HEK293T (cell line): ENCODE results near the gene MGAT4A.
A peak's percentile ranks its signal among the peaks of the same experiment; 100 is the strongest.

Source experiments
- CTCF ChIA-PET: fragments of 350-600 bp; formaldehyde crosslinking; extraction: SDS; loops from one replicate; lab custom pipeline; 2021; ENCODE audit warnings: antibody characterized with exemption, inconsistent platforms; lab: Yijun Ruan, JAX
- POLR2A ChIA-PET: fragments of 350-600 bp; formaldehyde crosslinking; extraction: SDS; loops from one replicate; lab custom pipeline; 2020; ENCODE audit warnings: antibody characterized with exemption, inconsistent platforms; lab: Yijun Ruan, JAX
- DNase-seq: peaks from one replicate; pipeline ENCODE4 v3.0.0; 2012; ENCODE audit warnings: mixed read lengths; ENCODE audit errors: extremely low spot score
- ARNT ChIP-seq: fragments of 450-650 bp; IDR thresholded peaks from 2 replicates; pipeline ENCODE4 v1.6.1; 2017; ENCODE audit warnings: mild to moderate bottlenecking
- BHLHE40 ChIP-seq: fragments of 450-650 bp; IDR thresholded peaks from 2 replicates; pipeline ENCODE4 v1.6.1; 2016; ENCODE audit warnings: mild to moderate bottlenecking, moderate library complexity, borderline replicate concordance
- CTBP1 ChIP-seq: fragments of 450-650 bp; IDR thresholded peaks from 2 replicates; pipeline ENCODE4 v1.6.1; 2016; ENCODE audit warnings: borderline replicate concordance
- ELF4 ChIP-seq: fragments of 450-650 bp; IDR thresholded peaks from 2 replicates; pipeline ENCODE4 v1.6.1; 2017; ENCODE audit warnings: antibody characterized with exemption
- FOXA1 ChIP-seq: fragments of 450-650 bp; IDR thresholded peaks from 2 replicates; pipeline ENCODE4 v1.6.1; 2016; ENCODE audit warnings: mild to moderate bottlenecking
- FOXK2 ChIP-seq: fragments of 450-650 bp; IDR thresholded peaks from 2 replicates; pipeline ENCODE4 v1.6.1; 2016; ENCODE audit warnings: mild to moderate bottlenecking
- FOXM1 ChIP-seq: fragments of 450-650 bp; IDR thresholded peaks from 2 replicates; pipeline ENCODE4 v1.6.1; 2017; ENCODE audit warnings: mild to moderate bottlenecking, borderline replicate concordance
- HDGF ChIP-seq: fragments of 450-650 bp; IDR thresholded peaks from 2 replicates; pipeline ENCODE4 v1.6.1; 2017; ENCODE audit warnings: antibody characterized with exemption, borderline replicate concordance
- L3MBTL2 ChIP-seq: fragments of 450-650 bp; conservative IDR thresholded peaks from 2 replicates; pipeline ENCODE4 v1.6.1; 2016; ENCODE audit warnings: mild to moderate bottlenecking
- LEF1 ChIP-seq: fragments of 450-650 bp; IDR thresholded peaks from 2 replicates; pipeline ENCODE4 v1.6.1; 2017; ENCODE audit warnings: mild to moderate bottlenecking, borderline replicate concordance
- NFRKB ChIP-seq: fragments of 450-650 bp; IDR thresholded peaks from 2 replicates; pipeline ENCODE4 v1.6.1; 2016; ENCODE audit warnings: mild to moderate bottlenecking, moderate library complexity
- SP1 ChIP-seq: fragments of 450-650 bp; IDR thresholded peaks from 2 replicates; pipeline ENCODE4 v1.6.1; 2017
- SUZ12 ChIP-seq: fragments of 450-650 bp; IDR thresholded peaks from 2 replicates; pipeline ENCODE4 v1.6.1; 2016; ENCODE audit warnings: mild to moderate bottlenecking
- TARDBP ChIP-seq: fragments of 450-650 bp; IDR thresholded peaks from 2 replicates; pipeline ENCODE4 v1.6.1; 2016
- ZNF384 ChIP-seq: fragments of 450-650 bp; IDR thresholded peaks from 2 replicates; pipeline ENCODE4 v1.6.1; 2016
- TF ChIP-seq, protein P1 (sequence below): fragments of 450-650 bp; IDR thresholded peaks from 2 replicates; pipeline ENCODE4 v1.6.1; 2016

Gene MGAT4A

DNA sequence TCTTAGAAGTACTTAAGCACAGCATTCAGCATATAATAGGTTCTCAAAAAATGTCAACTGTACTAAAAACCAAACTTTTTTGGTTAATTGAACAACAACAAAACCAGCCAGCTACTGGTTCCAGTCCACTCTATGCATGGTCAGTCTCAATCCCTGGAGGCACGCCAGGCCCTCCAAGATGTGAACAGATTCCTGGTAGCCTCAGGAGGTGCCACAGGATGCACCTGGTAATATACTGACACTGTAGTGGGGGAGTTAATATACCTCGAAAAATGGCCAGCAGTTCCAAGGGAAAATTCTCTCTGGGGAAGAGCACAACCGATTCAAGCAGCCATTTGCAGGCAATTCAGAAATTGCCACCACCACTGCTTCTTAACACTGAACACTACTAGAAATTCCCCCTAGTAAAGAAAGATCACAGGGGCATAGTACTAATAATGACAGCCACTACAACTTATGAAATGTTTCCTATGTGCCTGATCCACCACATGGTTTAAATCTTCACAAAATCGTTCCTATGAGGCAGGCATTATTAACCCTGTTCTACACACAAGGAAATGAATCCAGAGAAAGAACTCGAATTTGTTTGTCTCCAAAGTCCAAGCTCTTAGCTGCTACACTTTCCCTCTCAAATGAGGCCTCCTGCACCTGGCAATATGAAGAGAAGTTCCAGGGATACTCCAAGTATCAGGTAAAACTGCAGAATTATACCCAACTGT is 3.4 kb downstream of the MGAT4A start:
- no peak for DNase-seq
- CTCF ChIA-PET, result no interaction called here
- POLR2A ChIA-PET, result no interaction called here
- no peak for TF ChIP-seq L3MBTL2
- TF ChIP-seq LEF1, result no peak
- no peak for TF ChIP-seq HDGF
- TF ChIP-seq FOXM1, result no peak
- TF ChIP-seq ELF4, result no peak
- no peak for TF ChIP-seq BHLHE40
- TF ChIP-seq SP1, result no peak
- no peak for TF ChIP-seq ZNF384
- no peak for TF ChIP-seq ARNT
- TF ChIP-seq FOXA1, result no peak
- TF ChIP-seq, protein P1, sequence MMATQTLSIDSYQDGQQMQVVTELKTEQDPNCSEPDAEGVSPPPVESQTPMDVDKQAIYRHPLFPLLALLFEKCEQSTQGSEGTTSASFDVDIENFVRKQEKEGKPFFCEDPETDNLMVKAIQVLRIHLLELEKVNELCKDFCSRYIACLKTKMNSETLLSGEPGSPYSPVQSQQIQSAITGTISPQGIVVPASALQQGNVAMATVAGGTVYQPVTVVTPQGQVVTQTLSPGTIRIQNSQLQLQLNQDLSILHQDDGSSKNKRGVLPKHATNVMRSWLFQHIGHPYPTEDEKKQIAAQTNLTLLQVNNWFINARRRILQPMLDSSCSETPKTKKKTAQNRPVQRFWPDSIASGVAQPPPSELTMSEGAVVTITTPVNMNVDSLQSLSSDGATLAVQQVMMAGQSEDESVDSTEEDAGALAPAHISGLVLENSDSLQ, result no peak
- TF ChIP-seq CTBP1, result no peak
- TF ChIP-seq FOXK2, result no peak
- TF ChIP-seq NFRKB, result no peak
- TF ChIP-seq SUZ12, result no peak
- no peak for TF ChIP-seq TARDBP

DNA sequence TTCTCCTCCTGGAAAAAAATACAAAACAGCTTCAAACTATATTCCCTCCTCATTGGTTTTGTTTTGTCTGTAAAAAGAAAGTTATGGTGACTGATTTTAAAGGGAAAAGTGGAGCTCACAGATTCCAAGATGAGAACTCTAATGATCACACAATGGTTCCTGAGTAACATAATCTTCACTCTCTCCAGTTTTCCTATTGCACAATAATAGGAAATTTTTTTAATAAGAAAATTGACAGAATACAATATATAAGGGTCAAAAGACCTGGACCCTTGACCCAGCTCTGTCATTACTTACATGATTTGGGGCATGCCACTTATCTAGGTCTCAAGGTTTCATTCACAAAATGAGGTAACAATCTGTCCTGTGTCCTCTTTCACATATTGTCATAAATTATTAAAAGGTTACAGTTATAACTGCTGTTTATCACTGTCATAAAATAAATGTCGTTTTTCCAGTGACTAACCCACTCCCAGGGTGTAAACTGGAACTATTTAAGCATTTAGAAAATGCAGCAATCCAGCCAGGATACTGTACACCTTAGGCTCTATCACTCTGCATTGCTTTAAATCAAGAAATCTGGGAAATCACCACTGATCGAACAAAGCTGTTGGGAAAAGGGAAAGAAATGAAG is 4.1 kb downstream of the MGAT4A start:
- TF ChIP-seq, protein P1, result peak; percentile 72
- TF ChIP-seq SP1, result no peak
- no peak for TF ChIP-seq HDGF
- no peak for TF ChIP-seq BHLHE40
- no peak for TF ChIP-seq NFRKB
- DNase-seq, result no peak
- ChIA-PET POLR2A (no interaction called here), CTCF (interaction anchor here (0.5 to 0.8 kb wide), 3 partner anchors 34 to 182 kb away, joined by 3 to 4 read pairs (median 4); no protein-coding TSS in a partner anchor)

DNA sequence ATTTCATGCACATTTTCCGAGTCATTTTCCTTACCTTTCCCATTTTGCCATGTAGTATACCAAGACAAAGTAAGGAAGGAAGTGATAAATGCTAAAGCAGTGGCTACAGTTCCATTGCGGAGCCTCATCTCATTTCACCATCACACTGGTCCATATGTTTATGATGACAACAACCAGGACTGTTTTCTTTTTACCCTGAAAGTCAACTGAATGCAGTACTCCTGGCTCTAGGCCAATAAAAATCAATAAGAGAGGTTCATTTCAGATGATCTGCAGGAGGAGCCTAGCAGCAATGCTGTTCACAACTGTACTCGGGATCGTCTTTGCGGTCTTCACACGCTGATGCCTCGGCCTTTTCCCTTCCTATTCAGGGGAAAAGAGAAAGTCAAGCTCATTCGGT is 4.7 kb downstream of the MGAT4A start:
- ChIA-PET POLR2A (no interaction called here), CTCF (interaction anchor here (0.5 to 0.8 kb wide), 3 partner anchors 33 to 183 kb away, joined by 3 to 4 read pairs (median 4); no protein-coding TSS in a partner anchor)
- DNase-seq, result no peak
- TF ChIP-seq, protein P1, result no peak
- no peak for TF ChIP-seq L3MBTL2
- TF ChIP-seq FOXA1, result no peak
- no peak for TF ChIP-seq SP1
- TF ChIP-seq TARDBP, result no peak
- no peak for TF ChIP-seq ELF4
- no peak for TF ChIP-seq BHLHE40
- TF ChIP-seq ARNT, result no peak
- TF ChIP-seq FOXM1, result no peak
- no peak for TF ChIP-seq HDGF
- TF ChIP-seq NFRKB, result no peak
- no peak for TF ChIP-seq CTBP1
- TF ChIP-seq LEF1, result no peak
- TF ChIP-seq ZNF384, result no peak
- TF ChIP-seq SUZ12, result no peak
- no peak for TF ChIP-seq FOXK2

DNA sequence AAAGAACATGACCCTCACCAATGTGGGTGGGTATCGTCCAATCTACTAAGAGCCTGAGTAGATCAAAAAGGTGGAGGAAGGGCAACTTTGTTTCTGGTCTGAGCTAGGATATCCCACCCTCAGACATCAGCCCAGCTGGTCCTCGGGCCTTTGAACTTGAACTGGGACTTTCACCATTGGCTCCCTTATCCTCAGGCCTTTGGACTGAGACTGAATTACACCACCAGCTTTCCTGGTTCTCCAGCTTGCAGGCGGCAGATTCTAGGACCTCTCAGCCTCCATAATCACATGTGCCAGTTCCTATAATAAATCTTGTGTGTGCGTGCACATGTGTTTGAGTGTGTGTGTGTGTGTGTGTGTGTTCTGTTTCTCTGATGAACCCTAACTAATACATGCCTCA is 10.6 kb downstream of the MGAT4A start:
- no peak for DNase-seq
- ChIA-PET CTCF (no interaction called here), POLR2A (interaction anchor here (1.6 kb wide), 1 partner anchor 10 kb away, joined by 5 read pairs; no protein-coding TSS in a partner anchor)
- TF ChIP-seq ELF4 (no peak), CTBP1 (no peak), FOXM1 (no peak), BHLHE40 (no peak), ZNF384 (no peak), FOXK2 (no peak), SP1 (no peak), TARDBP (no peak), LEF1 (no peak), ARNT (no peak), SUZ12 (no peak), NFRKB (no peak)

DNA sequence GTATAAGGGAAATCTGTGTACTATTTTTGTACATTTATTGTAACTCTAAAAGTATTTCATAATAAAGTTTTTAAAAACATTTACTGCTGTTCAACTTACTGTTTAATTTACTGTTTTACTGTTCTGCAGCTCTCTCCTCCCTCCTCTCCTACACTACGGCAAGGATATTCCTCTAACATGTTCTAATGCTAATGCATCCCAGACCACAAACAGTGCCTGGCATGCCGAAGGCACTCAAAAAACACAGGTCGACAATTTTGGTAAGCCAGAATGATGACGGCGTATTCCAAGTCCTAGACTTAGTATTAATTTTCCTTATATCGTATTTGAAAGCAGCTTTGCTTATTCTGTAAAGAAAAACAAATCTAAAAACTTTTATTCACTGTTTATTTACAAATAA is 13.3 kb downstream of the MGAT4A start:
- DNase-seq, result no peak
- TF ChIP-seq CTBP1 (no peak), ARNT (no peak), HDGF (no peak), FOXA1 (no peak), NFRKB (no peak), BHLHE40 (no peak), L3MBTL2 (no peak)
- TF ChIP-seq, protein P1, result no peak
- ChIA-PET CTCF (no interaction called here), POLR2A (no interaction called here)

DNA sequence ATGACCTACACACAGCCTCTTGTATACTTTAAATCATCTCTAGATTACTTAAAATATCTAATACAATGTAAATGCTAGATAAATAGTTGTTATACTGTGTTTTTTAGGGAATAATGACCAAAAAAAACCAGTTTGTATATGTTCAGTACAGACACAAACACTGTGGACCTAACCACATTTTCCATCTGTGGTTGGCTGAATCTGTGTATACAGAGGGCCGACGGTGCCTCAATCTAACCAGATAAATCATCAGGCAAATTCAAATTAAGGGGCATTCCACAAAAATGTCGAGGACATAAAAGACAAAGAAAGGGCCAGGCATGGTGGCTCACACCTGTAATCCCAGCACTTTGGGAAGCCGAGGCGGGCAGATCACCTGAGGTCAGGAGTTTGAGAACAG is 14.1 kb downstream of the MGAT4A start:
- no peak for DNase-seq
- no peak for TF ChIP-seq FOXM1
- no peak for TF ChIP-seq ARNT
- TF ChIP-seq FOXK2, result no peak
- TF ChIP-seq ZNF384, result no peak
- TF ChIP-seq HDGF, result no peak
- TF ChIP-seq CTBP1, result no peak
- TF ChIP-seq LEF1, result no peak
- no peak for TF ChIP-seq BHLHE40
- ChIA-PET CTCF (no interaction called here), POLR2A (no interaction called here)
